Activated T-helper 1 cell treated with Interleukin-2 at 50 U/mL for 16 hours (primary cell): ENCODE results near the gene AATF.

Experiments used
- DNase-seq: peaks from one replicate; pipeline ENCODE4 v3.0.0-alpha.2; 2020; ENCODE audit warnings: low read depth

Gene AATF

GRCh38 chr17:36930583-36930900, 18.2 kb upstream of the AATF start:
- DNase-seq, result no peak

- no peak for DNase-seq
Measured at GRCh38 chr17:36931096-36931696, 17.6 kb upstream of the AATF start.

- no peak for DNase-seq
Measured at GRCh38 chr17:36931697-36932382, 16.9 kb upstream of the AATF start.

GRCh38 chr17:36932383-36932693, 16.4 kb upstream of the AATF start:
- no peak for DNase-seq

- no peak for DNase-seq
Measured at GRCh38 chr17:36932694-36933511, 15.9 kb upstream of the AATF start.

- no peak for DNase-seq
Measured at GRCh38 chr17:36933512-36934143, 15.1 kb upstream of the AATF start.

- DNase-seq, result no peak
Measured at GRCh38 chr17:36934144-36934691, 14.5 kb upstream of the AATF start.

- DNase-seq, result no peak
Measured at GRCh38 chr17:36934692-36935630, 13.8 kb upstream of the AATF start.

- no peak for DNase-seq
Measured at GRCh38 chr17:36935671-36936454, 12.9 kb upstream of the AATF start.

GRCh38 chr17:36936455-36937000, 12.2 kb upstream of the AATF start:
- no peak for DNase-seq

GRCh38 chr17:36937001-36937958, 11.5 kb upstream of the AATF start, which contains the start of gene LHX1:
LHX1 (plus strand) TSS chr17:36937475; CDS start chr17:36938198, 723 bp downstream.
- no peak for DNase-seq

- no peak for DNase-seq
Measured at GRCh38 chr17:36937959-36938565, 10.7 kb upstream of the AATF start.

- no peak for DNase-seq
Measured at GRCh38 chr17:36938566-36939051, 10.1 kb upstream of the AATF start.

- no peak for DNase-seq
Measured at GRCh38 chr17:36939052-36939801, 9.5 kb upstream of the AATF start.

GRCh38 chr17:36939802-36940312, 8.9 kb upstream of the AATF start:
- DNase-seq, result no peak

GRCh38 chr17:36940313-36941264, 8.2 kb upstream of the AATF start:
- no peak for DNase-seq
